ENCODE results near the gene SPHKAP.

SPHKAP gene

GRCh38 chr2:228104215-228104614, 77.3 kb downstream of the SPHKAP start:
- no peak for DNase-seq (ENCODE audit: extremely low spot score)
- POLR2A ChIA-PET, result no interaction called here
- TF ChIP-seq HDGF (IDR thresholded peaks at IDR 0.05; ENCODE audit: borderline replicate concordance), result no peak
- TF ChIP-seq CTBP1 (IDR thresholded peaks at IDR 0.05; ENCODE audit: borderline replicate concordance), result no peak
- TF ChIP-seq PKNOX1 (IDR thresholded peaks at IDR 0.05), result no peak
- TF ChIP-seq FOXA1 (IDR thresholded peaks at IDR 0.05), result no peak
- no peak for TF ChIP-seq TARDBP (IDR thresholded peaks at IDR 0.05)
- no peak for TF ChIP-seq ARNT (IDR thresholded peaks at IDR 0.05)
- no peak for TF ChIP-seq ZNF384 (IDR thresholded peaks at IDR 0.05)
- TF ChIP-seq BHLHE40 (IDR thresholded peaks at IDR 0.05; ENCODE audit: borderline replicate concordance), result no peak
- TF ChIP-seq FOXK2 (IDR thresholded peaks at IDR 0.05), result no peak
- TF ChIP-seq NFRKB (IDR thresholded peaks at IDR 0.05), result no peak
- no peak for TF ChIP-seq SUZ12 (IDR thresholded peaks at IDR 0.05)
- no peak for TF ChIP-seq L3MBTL2 (conservative IDR thresholded peaks at IDR 0.05)
- CTCF ChIA-PET, result no interaction called here

- POLR2A ChIA-PET, result no interaction called here
- CTCF ChIA-PET, result no interaction called here
- TF ChIP-seq L3MBTL2 (conservative IDR thresholded peaks at IDR 0.05) (no peak), CTBP1 (IDR thresholded peaks at IDR 0.05; ENCODE audit: borderline replicate concordance) (no peak), PKNOX1 (IDR thresholded peaks at IDR 0.05) (no peak), TARDBP (IDR thresholded peaks at IDR 0.05) (no peak), HDGF (IDR thresholded peaks at IDR 0.05; ENCODE audit: borderline replicate concordance) (no peak), NFRKB (IDR thresholded peaks at IDR 0.05) (no peak), ARNT (IDR thresholded peaks at IDR 0.05) (no peak), SP1 (IDR thresholded peaks at IDR 0.05) (no peak), FOXK2 (IDR thresholded peaks at IDR 0.05) (no peak), SUZ12 (IDR thresholded peaks at IDR 0.05) (no peak), ELF4 (IDR thresholded peaks at IDR 0.05) (no peak), FOXM1 (IDR thresholded peaks at IDR 0.05; ENCODE audit: borderline replicate concordance) (no peak), FOXA1 (IDR thresholded peaks at IDR 0.05) (no peak), BHLHE40 (IDR thresholded peaks at IDR 0.05; ENCODE audit: borderline replicate concordance) (no peak), ZNF384 (IDR thresholded peaks at IDR 0.05) (no peak), LEF1 (IDR thresholded peaks at IDR 0.05; ENCODE audit: borderline replicate concordance) (no peak)
- no peak for DNase-seq (ENCODE audit: extremely low spot score)
Observed at GRCh38 chr2:228103379-228103778, 78.1 kb downstream of the SPHKAP start.

- CTCF ChIA-PET, result no interaction called here
- TF ChIP-seq CTBP1 (IDR thresholded peaks at IDR 0.05; ENCODE audit: borderline replicate concordance), result no peak
- no peak for TF ChIP-seq ZNF384 (IDR thresholded peaks at IDR 0.05)
- TF ChIP-seq ARNT (IDR thresholded peaks at IDR 0.05), result no peak
- no peak for TF ChIP-seq HDGF (IDR thresholded peaks at IDR 0.05; ENCODE audit: borderline replicate concordance)
- TF ChIP-seq LEF1 (IDR thresholded peaks at IDR 0.05; ENCODE audit: borderline replicate concordance), result no peak
- TF ChIP-seq L3MBTL2 (conservative IDR thresholded peaks at IDR 0.05), result no peak
- TF ChIP-seq ELF4 (IDR thresholded peaks at IDR 0.05), result no peak
- no peak for TF ChIP-seq SP1 (IDR thresholded peaks at IDR 0.05)
- TF ChIP-seq PKNOX1 (IDR thresholded peaks at IDR 0.05), result no peak
- no peak for TF ChIP-seq FOXM1 (IDR thresholded peaks at IDR 0.05; ENCODE audit: borderline replicate concordance)
- no peak for TF ChIP-seq FOXK2 (IDR thresholded peaks at IDR 0.05)
- TF ChIP-seq FOXA1 (IDR thresholded peaks at IDR 0.05), result no peak
- no peak for TF ChIP-seq SUZ12 (IDR thresholded peaks at IDR 0.05)
- no peak for TF ChIP-seq BHLHE40 (IDR thresholded peaks at IDR 0.05; ENCODE audit: borderline replicate concordance)
- TF ChIP-seq NFRKB (IDR thresholded peaks at IDR 0.05), result no peak
- TF ChIP-seq TARDBP (IDR thresholded peaks at IDR 0.05), result no peak
- POLR2A ChIA-PET, result no interaction called here
- no peak for DNase-seq (ENCODE audit: extremely low spot score)
Observed at GRCh38 chr2:228102949-228103348, 78.5 kb downstream of the SPHKAP start.

- no peak for DNase-seq (ENCODE audit: extremely low spot score)
- TF ChIP-seq NFRKB (IDR thresholded peaks at IDR 0.05), result no peak
- TF ChIP-seq FOXA1 (IDR thresholded peaks at IDR 0.05), result no peak
- TF ChIP-seq FOXK2 (IDR thresholded peaks at IDR 0.05), result no peak
- no peak for TF ChIP-seq HDGF (IDR thresholded peaks at IDR 0.05; ENCODE audit: borderline replicate concordance)
- no peak for TF ChIP-seq LEF1 (IDR thresholded peaks at IDR 0.05; ENCODE audit: borderline replicate concordance)
- TF ChIP-seq BHLHE40 (IDR thresholded peaks at IDR 0.05; ENCODE audit: borderline replicate concordance), result no peak
- TF ChIP-seq FOXM1 (IDR thresholded peaks at IDR 0.05; ENCODE audit: borderline replicate concordance), result no peak
- no peak for TF ChIP-seq L3MBTL2 (conservative IDR thresholded peaks at IDR 0.05)
- TF ChIP-seq SP1 (IDR thresholded peaks at IDR 0.05), result no peak
- no peak for TF ChIP-seq PKNOX1 (IDR thresholded peaks at IDR 0.05)
- TF ChIP-seq ELF4 (IDR thresholded peaks at IDR 0.05), result no peak
- TF ChIP-seq SUZ12 (IDR thresholded peaks at IDR 0.05), result no peak
- TF ChIP-seq ARNT (IDR thresholded peaks at IDR 0.05), result no peak
- no peak for TF ChIP-seq CTBP1 (IDR thresholded peaks at IDR 0.05; ENCODE audit: borderline replicate concordance)
- POLR2A ChIA-PET, result no interaction called here
- CTCF ChIA-PET, result no interaction called here
Observed at GRCh38 chr2:228094377-228094921, 87.0 kb downstream of the SPHKAP start.

- POLR2A ChIA-PET, result no interaction called here
- no peak for DNase-seq (ENCODE audit: extremely low spot score)
- TF ChIP-seq SUZ12 (IDR thresholded peaks at IDR 0.05) (no peak), FOXK2 (IDR thresholded peaks at IDR 0.05) (no peak), PKNOX1 (IDR thresholded peaks at IDR 0.05) (no peak), ARNT (IDR thresholded peaks at IDR 0.05) (no peak), SP1 (IDR thresholded peaks at IDR 0.05) (no peak), ZNF384 (IDR thresholded peaks at IDR 0.05) (no peak), L3MBTL2 (conservative IDR thresholded peaks at IDR 0.05) (no peak), TARDBP (IDR thresholded peaks at IDR 0.05) (no peak)
- CTCF ChIA-PET, result no interaction called here
Observed at GRCh38 chr2:228092056-228092455, 89.4 kb downstream of the SPHKAP start.
